K562 (cell line): ENCODE data around the gene ADORA1. TPM values are rescaled to one million over a fixed set of nuclear protein-coding genes. Genes with fewer than 3 reads are reported as not detected.

Experiments
- ATAC-seq: fragments of 200-7000 bp; cut with Tn5 transposase; 3 replicates; pipeline ENCODE4 v1.9.1; 2020; ENCODE audit warnings: moderate library complexity
- BruUV-seq: library from RNA; stranded (reverse); fragments of 400-500 nt; replicated peaks from 2 replicates; lab custom pipeline; 2021; lab: Mats Ljungman, UMichigan
- CTCF ChIA-PET: fragments of 300-600 bp; formaldehyde crosslinking; extraction: SDS; loops from one replicate; lab custom pipeline; 2021; ENCODE audit warnings: low intra/inter-chr PET ratio; lab: Yijun Ruan, JAX
- POLR2A ChIA-PET: fragments of 300-600, 350-650 bp; sonication (Branson Sonifier 250); formaldehyde crosslinking; extraction: SDS; loops from one replicate; lab custom pipeline; 2021; ENCODE audit warnings: antibody characterized with exemption, inconsistent platforms; lab: Yijun Ruan, JAX
- DNase-seq, 4 experiments: peaks; one replicate each; pipeline versions ENCODE4 v3.0.0 to v3.0.0-alpha.2; 2011 to 2018; ENCODE audit warnings: low spot score in 3 of 4, mixed read lengths in 3 of 4; ENCODE audit errors: extremely low read depth in 1 of 4
- FAIRE-seq: peaks from 2 replicates; lab custom pipeline; 2011; peaks lifted over from hg19 to GRCh38; lab: Jason Lieb, UNC
- H2AFZ ChIP-seq: 2 replicates; pipeline ENCODE4 v1.6.0; 2011; ENCODE audit warnings: low read depth, low read length, control low read depth, inconsistent platforms
- H3K27ac ChIP-seq: fragments of 200-600 bp; 3 replicates; pipeline ENCODE4 v1.8.0; 2011; ENCODE audit warnings: low read depth, mild to moderate bottlenecking, control low read depth, inconsistent platforms, low read length, moderate library complexity, mixed read lengths; ENCODE audit errors: extremely low read depth
- H3K27me3 ChIP-seq, 2 experiments: fragments of 300-600 bp in 1 of 2; 2 replicates in 1 of 2; 3 replicates in 1 of 2; pipeline versions ENCODE4 v1.6.0 to v1.8.0; 2011; ENCODE audit warnings: inconsistent platforms in 2 of 2, low read length in 2 of 2, mild to moderate bottlenecking in 1 of 2, mixed read lengths in 1 of 2, moderate library complexity in 1 of 2; ENCODE audit not compliant: control insufficient read depth in 2 of 2, insufficient read depth in 2 of 2
- H3K36me3 ChIP-seq: fragments of 300-600 bp; 3 replicates; pipeline ENCODE4 v1.8.0; 2011; ENCODE audit warnings: mild to moderate bottlenecking, low read length, inconsistent platforms; ENCODE audit not compliant: control insufficient read depth, insufficient read depth
- H3K4me1 ChIP-seq, 2 experiments: fragments of 200-600 bp in 1 of 2; replicated peaks in 1 of 2; 2 replicates in 1 of 2; 3 replicates in 1 of 2; pipeline versions ENCODE4 v1.5.1 to v1.8.0; 2011; ENCODE audit warnings: inconsistent platforms in 2 of 2, low read length in 2 of 2, mild to moderate bottlenecking in 1 of 2, mixed read lengths in 1 of 2, moderate library complexity in 1 of 2; ENCODE audit not compliant: control insufficient read depth in 2 of 2, insufficient read depth in 2 of 2
- H3K4me2 ChIP-seq: 2 replicates; pipeline ENCODE4 v1.6.1; 2011; ENCODE audit warnings: low read length, control low read depth, inconsistent platforms, mixed read lengths; ENCODE audit not compliant: insufficient read depth
- H3K4me3 ChIP-seq: fragments of 200-600 bp; sonication (generic), shearing (Covaris generic); 2 replicates; pipeline ENCODE4 v1.5.1; 2016; ENCODE audit warnings: control low read depth, inconsistent platforms
- H3K79me2 ChIP-seq: fragments of 200-600 bp; 3 replicates; pipeline ENCODE4 v1.8.0; 2011; ENCODE audit warnings: low read length, inconsistent platforms; ENCODE audit not compliant: control insufficient read depth, insufficient read depth
- H3K9ac ChIP-seq, 2 experiments: 2 replicates each; pipeline versions ENCODE4 v1.6.0 to v1.6.1; 2011; ENCODE audit warnings: low read depth in 2 of 2, low read length in 2 of 2, control low read depth in 1 of 2, inconsistent platforms in 1 of 2, mild to moderate bottlenecking in 1 of 2, mixed read lengths in 1 of 2; ENCODE audit not compliant: insufficient read depth in 1 of 2
- H3K9me1 ChIP-seq: one replicate; pipeline ENCODE4 v1.6.0; 2011; ENCODE audit warnings: inconsistent platforms, mild to moderate bottlenecking, low read length, moderate library complexity; ENCODE audit not compliant: control insufficient read depth, insufficient read depth
- H3K9me3 ChIP-seq: replicated peaks from 2 replicates; pipeline ENCODE4 v1.5.1; 2011; ENCODE audit warnings: low read depth, low read length, inconsistent platforms; ENCODE audit not compliant: control insufficient read depth, insufficient read depth
- H4K20me1 ChIP-seq: replicated peaks from 2 replicates; pipeline ENCODE4 v1.6.1; 2011; ENCODE audit warnings: low read length, inconsistent platforms, mixed read lengths; ENCODE audit not compliant: control insufficient read depth, insufficient read depth
- HDGF ChIP-seq: fragments of 450-650 bp; IDR thresholded peaks from 2 replicates; pipeline ENCODE4 v1.6.1; 2016
- LARP7 ChIP-seq: fragments of 450-650 bp; IDR thresholded peaks from 2 replicates; pipeline ENCODE4 v1.6.1; 2016
- MAZ ChIP-seq, 2 experiments: fragments of 450-650 bp in 1 of 2; sonication (generic) in 1 of 2; formaldehyde crosslinking; IDR thresholded peaks in 1 of 2; conservative IDR thresholded peaks in 1 of 2; 2 replicates each; pipeline versions ENCODE4 v1.4.0 to v1.5.0; 2020; ENCODE audit warnings: mild to moderate bottlenecking in 1 of 2, missing genetic modification reagents in 1 of 2
- PCBP1 ChIP-seq: fragments of 200-400 bp; formaldehyde crosslinking; IDR thresholded peaks from 2 replicates; pipeline ENCODE4 v1.6.1; 2018; ENCODE audit warnings: mild to moderate bottlenecking, low read depth, low read length; ENCODE audit not compliant: poor library complexity, severe bottlenecking
- PHF20 ChIP-seq: fragments of 450-650 bp; IDR thresholded peaks from 2 replicates; pipeline ENCODE4 v1.6.1; 2018; ENCODE audit not compliant: partially characterized antibody
- U2AF2 ChIP-seq: fragments of 200-400 bp; formaldehyde crosslinking; optimal IDR thresholded peaks from 2 replicates; pipeline ENCODE3; 2017; ENCODE audit warnings: low read depth, mild to moderate bottlenecking, low read length
- ZNF644 ChIP-seq: fragments of 200-800 bp; sonication (Bioruptor generic); IDR thresholded peaks from 2 replicates; pipeline ENCODE4 v1.6.1; 2016; ENCODE audit warnings: low read depth, missing genetic modification characterization, missing compliant biosample characterization
- ZNF707 ChIP-seq: fragments of 250-450 bp; sonication (Bioruptor Pico); conservative IDR thresholded peaks from 2 replicates; pipeline ENCODE4 v1.8.0; 2022; ENCODE audit warnings: inconsistent platforms, mild to moderate bottlenecking, moderate library complexity
- WGBS: fragments of 100-300 bp; shearing (Covaris generic); methylation state at CpG from one replicate; pipeline ENCODE4 v1.1.6; 2016; ENCODE audit warnings: low coverage, mixed read lengths; ENCODE audit not compliant: insufficient coverage; ENCODE audit errors: missing lambda C conversion rate; 5-methylcytosine and 5-hydroxymethylcytosine counted together
- in situ Hi-C: fragments of 300-500 bp; cut with MboI; formaldehyde crosslinking; loops from 4 replicates; pipeline ENCODE4 v1.15.0; 2018; ENCODE audit warnings: inconsistent platforms, mixed read lengths
- intact Hi-C: fragments of 100-400 bp; cut with micrococcal nuclease; formaldehyde crosslinking; loops from 2 replicates; pipeline ENCODE4 v1.14.2; 2022
- polyA plus RNA-seq, 8 experiments: library from polyadenylated mRNA; depleted of rRNA in 4 of 8; stranded (reverse) in 5 of 8; unstranded in 3 of 8; fragments of >200 nt; fragmentation: Nextera tagmentation in 2 of 8; fragmentation: Illumina TruSeq in 1 of 8; extraction: Ambion mirVana in 2 of 8; extraction: Trizol in 1 of 8; gene quantifications; 2 replicates each; pipeline versions ENCODE4 v1.2.1 to v1.2.3, GENCODE V29; 2011 to 2014; ENCODE audit warnings: inconsistent platforms in 1 of 8, missing spikeins in 1 of 8
- total RNA-seq, 7 experiments: library from RNA; depleted of rRNA in 6 of 7; stranded (reverse); fragments of >200 nt in 6 of 7; fragmentation: Illumina TruSeq in 2 of 7; extraction: Trizol in 2 of 7; gene quantifications; 2 replicates each; pipeline versions ENCODE4 v1.2.1 to v1.2.3, GENCODE V29; 2011 to 2021; ENCODE audit warnings: low replicate concordance in 1 of 7
- TF ChIP-seq, protein P1 (sequence below): sonication (generic); formaldehyde crosslinking; IDR thresholded peaks from 2 replicates; pipeline ENCODE4 v1.5.0; 2020; ENCODE audit warnings: missing genetic modification reagents
- TF ChIP-seq, protein P2 (sequence below): sonication (generic); IDR thresholded peaks from 2 replicates; pipeline ENCODE4 v1.6.1; 2016

The ADORA1 gene
- total and polyA plus RNA-seq, 9 of the 15 experiments (the other 6 are each of a cell fraction or from before 2014, with no cell fraction given): not detected

DNA sequence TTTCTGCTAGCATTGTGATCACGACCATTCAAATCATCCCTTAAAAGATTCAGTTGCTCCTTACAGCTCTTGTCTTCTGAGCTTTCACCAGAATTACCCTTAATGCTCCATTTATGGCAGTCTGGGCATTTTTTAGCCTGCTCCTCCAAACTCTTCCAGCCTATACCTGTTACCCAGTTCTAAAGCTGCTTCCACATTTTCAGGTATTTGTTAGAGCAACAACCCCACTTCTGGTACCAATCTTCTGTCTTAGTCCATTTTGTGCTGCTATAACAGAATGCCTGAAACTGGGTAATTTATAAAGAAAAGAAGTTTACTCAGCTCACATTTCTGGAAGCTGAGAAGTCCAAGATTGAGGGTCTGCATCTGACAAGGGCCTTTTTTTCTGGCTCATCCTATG lies 30.9 kb downstream of the ADORA1 start:
- no peak overlapping the region for H3K4me3 ChIP-seq
- 0% methylated on average over 1 of the region's 1 CpG for WGBS
- H3K9me1 ChIP-seq: no peaks in the 10 kb centered on the region
- in situ Hi-C loops (no loop called here), intact Hi-C loops (no loop called here)
- FAIRE-seq (no peak), DNase-seq (no peak), ATAC-seq (no peak)
- BruUV-seq: no TSS peak
- H4K20me1 ChIP-seq: no peaks in the 10 kb centered on the region
- no peaks in the 10 kb centered on the region for H3K36me3 ChIP-seq
- no peak overlapping the region for H3K27ac ChIP-seq
- H3K79me2 ChIP-seq: no peaks in the 10 kb centered on the region
- ChIA-PET POLR2A (interaction anchor here (1.6 kb wide), 1 partner anchor 10 kb away, joined by 6 read pairs; no protein-coding TSS in a partner anchor), CTCF (no interaction called here)
- H3K9me3 ChIP-seq: no peaks in the 10 kb centered on the region
- no peak overlapping the region for H2AFZ ChIP-seq
- no peak overlapping the region for H3K4me2 ChIP-seq
- peaks cover 13 to 48% of the 10 kb centered on the region in 2 experiments; a peak in 4 of 5 replicates for H3K27me3 ChIP-seq
- no peaks in the 10 kb centered on the region; a peak in 1 of 5 replicates for H3K4me1 ChIP-seq
- peak; percentile 87 for TF ChIP-seq ZNF707 (CRISPR knock-in tag)
- TF ChIP-seq PCBP1: no peak
- no peak overlapping the region for H3K9ac ChIP-seq

DNA sequence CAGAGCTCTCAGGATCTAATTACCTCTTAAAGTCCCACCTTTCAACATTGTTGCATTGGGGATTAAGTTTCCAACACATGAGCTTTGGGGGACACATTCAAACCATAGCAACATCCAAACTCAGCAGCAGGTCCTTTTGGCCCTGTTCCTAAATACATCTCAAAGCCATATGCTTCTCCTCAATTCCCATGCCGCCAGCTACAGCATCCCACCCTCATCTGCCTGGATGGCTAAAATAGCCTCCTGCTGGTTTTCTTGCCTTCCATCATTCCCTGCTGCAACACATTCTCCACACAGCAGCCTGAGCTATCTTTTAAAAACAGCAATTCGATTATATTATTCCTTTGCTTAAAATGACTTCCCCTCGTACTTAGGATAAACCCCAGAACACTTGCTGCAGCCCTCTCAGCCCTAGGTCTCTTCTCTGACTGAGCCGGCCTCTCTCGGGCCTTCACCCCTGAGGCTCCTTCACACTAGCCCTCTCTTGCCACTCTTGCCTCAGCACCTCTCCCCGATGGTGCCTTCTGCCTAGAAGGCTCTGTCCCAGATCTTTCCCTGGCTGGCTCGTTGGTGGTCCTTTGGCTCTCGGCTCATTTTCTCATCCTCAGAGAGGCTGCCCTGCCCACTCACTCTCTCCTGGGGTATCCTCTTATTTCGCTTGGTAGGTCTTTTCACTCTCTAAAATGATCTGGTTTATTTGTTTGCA lies 31.6 kb downstream of the ADORA1 start:
- Histone ChIP-seq H3K36me3 (no peaks in the 10 kb centered on the region), H3K9me1 (no peaks in the 10 kb centered on the region), H3K4me2 (no peak overlapping the region), H3K4me1 (no peaks in the 10 kb centered on the region), H3K9me3 (no peaks in the 10 kb centered on the region), H3K27me3 (peaks cover 10 to 48% of the 10 kb centered on the region in 2 experiments; a peak in 4 of 5 replicates), H3K79me2 (no peaks in the 10 kb centered on the region), H3K4me3 (no peak overlapping the region), H2AFZ (no peak overlapping the region), H3K27ac (no peak overlapping the region), H4K20me1 (no peaks in the 10 kb centered on the region), H3K9ac (no peak overlapping the region)
- ATAC-seq (no peak), FAIRE-seq (no peak), DNase-seq (no peak)
- in situ Hi-C loops: no loop called here
- BruUV-seq: no TSS peak
- POLR2A ChIA-PET: interaction anchor here (0.7 to 1.6 kb wide), 3 partner anchors 11 to 314 kb away, joined by 3 to 6 read pairs (median 3); no protein-coding TSS in a partner anchor
- no peak for TF ChIP-seq LARP7
- no peak for TF ChIP-seq MAZ (CRISPR knock-in tag; conservative IDR thresholded peaks at IDR 0.05 in 1 of 2, IDR thresholded peaks at IDR 0.05 in 1 of 2)
- no peak for TF ChIP-seq ZNF644 (tag)
- TF ChIP-seq PHF20: no peak
- TF ChIP-seq, protein P1, sequence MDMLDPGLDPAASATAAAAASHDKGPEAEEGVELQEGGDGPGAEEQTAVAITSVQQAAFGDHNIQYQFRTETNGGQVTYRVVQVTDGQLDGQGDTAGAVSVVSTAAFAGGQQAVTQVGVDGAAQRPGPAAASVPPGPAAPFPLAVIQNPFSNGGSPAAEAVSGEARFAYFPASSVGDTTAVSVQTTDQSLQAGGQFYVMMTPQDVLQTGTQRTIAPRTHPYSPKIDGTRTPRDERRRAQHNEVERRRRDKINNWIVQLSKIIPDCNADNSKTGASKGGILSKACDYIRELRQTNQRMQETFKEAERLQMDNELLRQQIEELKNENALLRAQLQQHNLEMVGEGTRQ (CRISPR knock-in tag): no peak
- no peak for TF ChIP-seq HDGF
- TF ChIP-seq, protein P2, sequence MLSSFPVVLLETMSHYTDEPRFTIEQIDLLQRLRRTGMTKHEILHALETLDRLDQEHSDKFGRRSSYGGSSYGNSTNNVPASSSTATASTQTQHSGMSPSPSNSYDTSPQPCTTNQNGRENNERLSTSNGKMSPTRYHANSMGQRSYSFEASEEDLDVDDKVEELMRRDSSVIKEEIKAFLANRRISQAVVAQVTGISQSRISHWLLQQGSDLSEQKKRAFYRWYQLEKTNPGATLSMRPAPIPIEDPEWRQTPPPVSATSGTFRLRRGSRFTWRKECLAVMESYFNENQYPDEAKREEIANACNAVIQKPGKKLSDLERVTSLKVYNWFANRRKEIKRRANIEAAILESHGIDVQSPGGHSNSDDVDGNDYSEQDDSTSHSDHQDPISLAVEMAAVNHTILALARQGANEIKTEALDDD: no peak
- TF ChIP-seq U2AF2: no peak
- intact Hi-C loops: no loop called here
- WGBS: 2% methylated on average over 9 of the region's 9 CpGs
- CTCF ChIA-PET: no interaction called here
